GM18870 (cell line): ENCODE measurements around the gene CPNE2.
"Not testable (repeated sequence)": the region's sequence is repeated elsewhere in the genome, so short reads cannot be mapped to it uniquely, and the experiment has no call there.

Experiments used
- ATAC-seq: cut with Tn5 transposase; IDR thresholded peaks from one replicate; pipeline ENCODE4 v1.9.1; 2021; ENCODE audit warnings: moderate library complexity; ENCODE audit not compliant: unreplicated experiment

CPNE2 gene

GRCh38 chr16:57096192-57096591 lies 3.8 kb downstream of the CPNE2 start:
- no peak for ATAC-seq

DNA sequence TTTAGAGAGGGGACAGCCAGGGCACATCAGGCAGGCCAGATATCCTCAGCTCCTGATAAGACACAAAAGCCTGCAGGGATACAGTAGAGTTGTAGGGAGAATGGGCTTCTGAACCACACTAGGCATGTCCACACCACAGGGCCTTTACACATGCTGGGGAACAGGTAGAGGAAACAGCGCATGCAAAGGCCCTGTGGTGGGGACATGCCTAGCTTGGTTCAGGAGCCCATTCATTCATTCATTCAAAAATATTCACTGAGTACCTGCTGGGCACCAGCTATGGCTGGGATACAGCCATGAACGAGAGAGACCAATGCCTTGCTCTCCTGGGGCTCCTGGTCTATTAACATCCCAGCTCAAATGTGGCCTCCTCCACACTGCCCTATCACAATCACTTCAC lies 4.4 kb downstream of the CPNE2 start:
- no peak for ATAC-seq

DNA sequence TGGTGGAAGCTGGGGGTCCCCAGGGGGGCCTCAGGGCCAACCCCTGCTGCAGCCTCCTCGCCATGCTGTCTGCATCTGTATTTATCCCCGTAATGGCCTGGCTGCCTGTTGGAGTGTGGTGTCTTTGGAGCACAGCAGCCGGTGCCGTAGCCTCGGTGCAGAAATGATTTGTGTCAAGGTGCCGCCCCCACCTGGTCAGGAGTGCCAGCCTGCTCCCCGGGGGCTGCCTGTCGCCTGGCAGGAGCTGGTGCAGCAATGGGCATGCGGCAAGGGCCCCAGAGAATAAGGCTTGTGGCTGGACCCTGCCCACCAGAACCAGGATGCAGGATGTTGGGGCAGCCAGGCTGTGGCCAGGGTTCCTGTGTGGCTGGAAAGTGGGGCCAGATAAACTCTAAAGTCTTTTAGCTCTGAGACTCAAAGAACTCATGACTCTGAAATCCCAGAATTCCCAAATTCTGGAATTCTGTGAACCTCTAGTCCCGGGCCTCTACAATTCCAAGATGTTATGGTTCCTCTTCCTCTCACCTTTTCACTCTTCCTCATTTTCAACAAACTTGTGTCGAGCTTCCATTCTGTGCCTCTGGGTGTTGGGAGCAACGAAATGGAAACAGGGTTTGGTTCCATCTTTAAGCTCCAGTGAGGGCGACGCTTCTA lies 5.9 kb downstream of the CPNE2 start:
- no peak for ATAC-seq

GRCh38 chr16:57099965-57100364 lies 7.6 kb downstream of the CPNE2 start:
- not testable (repeated sequence) for ATAC-seq

GRCh38 chr16:57100445-57100844 lies 8.1 kb downstream of the CPNE2 start:
- ATAC-seq = no peak

- ATAC-seq = no peak
These were observed 10.8 kb downstream of the CPNE2 start for GRCh38 chr16:57102888-57103851.

DNA sequence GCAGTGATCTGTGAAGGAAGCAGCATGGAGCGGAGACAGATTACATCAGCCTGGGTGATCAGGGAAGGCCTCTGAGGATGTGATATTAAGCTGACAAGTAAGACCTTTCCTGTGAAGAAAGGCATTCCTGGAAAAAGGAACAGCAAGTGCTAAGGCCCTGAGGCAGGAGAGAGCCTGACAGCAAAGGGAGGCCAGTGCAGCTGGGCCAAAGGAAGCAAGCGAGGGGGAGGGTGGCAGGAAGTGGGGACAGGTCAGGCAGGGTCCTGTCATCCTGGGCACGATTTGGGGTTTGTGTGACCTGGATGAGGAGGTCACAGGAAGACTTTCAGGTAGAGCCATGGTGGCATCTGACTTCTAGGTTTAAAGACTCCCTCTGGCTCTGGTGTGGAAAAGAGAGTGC lies 12.3 kb downstream of the CPNE2 start:
- ATAC-seq = no peak

DNA sequence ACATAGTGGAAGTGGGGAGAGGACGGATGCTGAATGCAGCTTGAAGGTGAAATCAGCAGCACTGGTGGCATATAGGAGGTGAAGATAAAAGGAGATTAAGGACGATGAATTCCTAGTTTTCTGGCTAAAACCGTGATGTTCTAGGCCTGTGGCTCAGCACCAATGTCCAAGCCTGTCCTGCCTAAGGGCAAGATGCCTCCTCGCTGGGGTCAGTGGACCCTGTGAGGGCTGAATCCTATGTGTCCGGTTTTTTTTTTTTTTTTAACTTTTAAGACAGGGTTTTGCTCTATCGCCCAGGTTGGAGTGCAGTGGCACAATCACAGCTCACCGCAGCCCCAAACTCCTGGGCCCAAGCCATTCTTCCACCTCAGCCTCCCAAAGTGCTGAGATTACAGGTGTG lies 12.8 kb downstream of the CPNE2 start:
- no peak for ATAC-seq

GRCh38 chr16:57106767-57107166 lies 14.4 kb downstream of the CPNE2 start:
- no peak for ATAC-seq

GRCh38 chr16:57107321-57107922 lies 15.0 kb downstream of the CPNE2 start:
- no peak for ATAC-seq

DNA sequence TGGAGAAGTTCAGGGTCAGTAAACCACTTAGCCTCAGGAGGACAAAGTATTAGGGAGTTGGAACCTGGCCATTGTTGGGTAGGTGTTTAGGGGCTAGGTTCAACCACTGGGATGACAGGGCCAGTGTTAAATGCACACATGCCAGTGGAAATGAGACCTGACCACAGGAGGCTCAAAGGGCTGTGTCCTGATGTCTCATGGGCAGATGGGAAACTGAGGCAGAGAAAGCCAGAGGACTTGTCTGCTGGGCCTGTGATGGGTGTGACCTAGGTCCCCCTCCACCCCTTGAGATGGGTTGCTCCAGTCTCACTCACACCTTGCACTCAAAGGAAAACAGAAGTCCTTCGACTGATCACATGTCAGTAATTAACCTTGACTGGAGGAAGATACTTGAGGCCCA lies 16.0 kb downstream of the CPNE2 start:
- no peak for ATAC-seq

DNA sequence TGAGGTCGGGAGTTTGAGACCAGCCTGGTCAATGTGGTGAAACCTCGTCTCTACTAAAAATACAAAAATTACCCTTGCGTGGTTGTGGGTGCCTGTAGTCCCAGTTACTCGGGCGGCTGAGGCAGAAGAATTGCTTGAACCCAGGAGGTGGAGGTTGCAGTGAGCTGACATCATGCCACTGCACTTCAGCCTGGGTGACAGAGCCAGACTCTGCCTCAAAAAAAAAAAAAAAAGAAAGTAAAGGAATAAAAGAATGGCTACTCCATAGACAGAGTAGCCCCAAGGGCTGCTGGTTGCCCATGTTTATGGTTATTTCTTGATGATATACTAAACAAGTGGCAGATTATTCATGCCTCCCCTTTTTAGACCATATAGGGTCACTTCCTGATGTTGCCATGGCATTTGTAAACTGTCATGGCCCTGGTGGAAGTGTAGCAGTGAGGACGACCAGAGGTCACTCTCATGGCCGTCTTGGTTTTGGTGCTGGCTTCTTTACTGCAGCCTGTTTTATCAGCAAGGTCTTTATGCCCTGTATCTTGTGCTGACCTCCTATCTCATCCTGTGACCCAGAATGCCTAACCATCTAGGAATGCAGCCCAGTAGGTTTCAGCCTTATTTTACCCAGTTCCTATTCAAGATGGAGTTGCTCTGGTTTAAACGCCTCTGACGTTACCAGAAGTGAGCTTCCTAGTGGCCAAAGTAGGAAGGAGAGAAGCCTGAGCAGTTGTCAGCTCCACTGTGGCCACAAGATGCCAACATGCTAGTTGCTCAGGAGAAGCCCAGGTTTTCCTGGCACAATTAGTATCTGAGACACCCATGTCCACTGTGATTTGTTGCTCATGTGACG lies 17.1 kb downstream of the CPNE2 start:
- not testable (repeated sequence) for ATAC-seq

DNA sequence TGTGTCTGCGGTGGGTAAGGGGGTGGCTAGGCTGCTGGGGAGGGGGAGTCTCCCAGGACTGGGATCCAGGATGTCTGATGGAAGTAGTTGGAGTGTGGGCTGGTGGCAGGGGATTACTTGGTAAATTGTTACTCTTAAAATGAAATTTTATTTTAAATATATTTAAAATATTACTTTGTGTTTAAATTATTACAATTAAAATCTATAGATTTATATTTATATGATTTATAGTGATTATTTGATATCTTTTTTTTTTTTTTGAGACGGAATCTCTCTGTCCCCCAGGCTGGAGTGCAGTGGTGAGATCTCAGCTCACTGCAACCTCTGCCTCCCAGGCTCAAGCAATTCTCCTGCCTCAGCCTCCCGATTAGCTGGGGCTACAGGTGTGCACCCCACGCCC lies 18.6 kb downstream of the CPNE2 start:
- no peak for ATAC-seq

DNA sequence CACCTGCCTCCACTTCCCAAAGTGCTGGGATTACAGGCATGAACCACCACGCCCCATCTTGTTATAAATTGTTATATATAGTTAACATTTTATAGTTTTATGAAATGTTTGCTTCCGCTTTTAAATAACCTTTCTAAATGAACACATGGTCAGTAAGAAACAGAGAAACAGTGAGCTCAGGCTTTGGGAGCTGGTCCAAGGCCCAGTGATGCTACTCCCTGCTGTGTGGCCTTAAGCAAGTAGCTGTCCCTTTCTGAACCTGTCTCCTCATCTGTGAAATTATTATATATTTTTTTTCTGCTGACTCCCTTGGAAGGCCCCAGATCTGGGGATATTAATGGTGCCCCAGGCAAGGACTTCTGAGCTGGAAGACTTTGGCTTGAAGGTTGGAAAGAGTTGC lies 19.0 kb downstream of the CPNE2 start:
- no peak for ATAC-seq

DNA sequence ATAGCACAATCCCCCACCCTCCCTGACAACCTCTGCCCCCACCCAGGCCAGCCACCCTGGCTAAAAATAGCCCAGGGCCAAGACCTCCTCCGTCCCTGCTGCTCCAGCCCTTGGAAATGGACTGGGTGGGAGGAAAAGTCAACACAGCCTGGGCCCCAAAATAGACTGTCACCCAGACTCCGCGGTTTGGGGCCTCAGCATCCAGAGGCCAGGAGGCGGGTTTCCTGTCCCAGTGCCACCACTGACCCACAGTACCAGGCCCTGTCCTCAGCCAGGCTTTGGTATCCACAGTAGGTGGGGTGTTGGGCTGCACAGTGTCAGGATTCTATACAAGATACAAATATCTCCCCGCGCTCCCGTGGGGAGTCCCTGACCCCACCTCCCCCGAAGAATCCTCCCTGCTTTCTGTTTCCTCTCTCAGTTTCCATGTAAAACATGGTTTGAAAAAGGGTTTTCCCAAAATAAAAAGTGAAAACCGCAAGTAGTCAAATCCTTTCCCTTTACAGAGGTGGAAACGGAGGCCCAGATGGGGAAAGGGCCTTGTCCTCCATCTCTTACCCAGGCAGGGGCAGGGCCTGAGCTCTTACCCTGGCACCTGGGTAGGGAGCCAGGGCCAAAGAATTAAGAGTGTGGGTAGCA lies 20.1 kb downstream of the CPNE2 start:
- ATAC-seq = no peak

DNA sequence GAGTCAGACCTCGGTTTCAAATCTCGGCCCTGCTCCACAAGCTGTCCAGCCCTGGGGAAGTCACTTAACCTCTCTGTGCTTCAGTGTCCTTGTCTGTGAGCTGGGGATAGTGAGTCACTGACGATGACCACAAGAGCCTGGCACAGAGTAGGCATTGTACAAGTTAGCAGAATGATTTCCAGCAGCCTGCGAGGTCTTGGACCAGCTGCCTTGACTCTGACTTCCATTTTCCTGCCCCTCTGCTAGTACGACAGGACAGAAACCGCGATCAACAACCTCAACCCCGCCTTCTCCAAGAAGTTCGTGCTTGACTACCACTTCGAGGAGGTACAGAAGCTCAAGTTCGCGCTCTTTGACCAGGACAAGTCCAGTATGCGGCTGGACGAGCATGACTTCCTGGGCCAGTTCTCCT lies 20.7 kb downstream of the CPNE2 start:
- no peak for ATAC-seq

DNA sequence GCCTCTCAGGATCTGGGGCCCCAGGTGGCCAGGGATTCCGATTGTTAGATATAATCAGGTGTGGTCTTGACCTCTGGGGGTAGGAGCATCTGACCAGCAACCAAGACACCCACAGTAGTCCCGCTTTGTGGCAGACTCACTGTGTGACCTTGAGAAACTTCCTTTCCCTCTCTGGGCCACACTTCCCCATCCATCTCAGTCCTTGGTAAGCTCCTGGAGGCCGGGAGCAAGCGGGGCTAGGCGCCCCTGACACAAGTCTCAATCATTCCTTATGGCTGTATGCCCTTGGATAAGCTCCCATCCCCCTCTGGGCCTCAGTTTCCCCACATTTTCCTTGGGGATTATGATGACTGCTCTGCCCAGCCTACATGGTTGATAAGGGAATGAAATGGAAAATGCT lies 21.3 kb downstream of the CPNE2 start:
- ATAC-seq = no peak

GRCh38 chr16:57115168-57115513 lies 22.8 kb downstream of the CPNE2 start:
- ATAC-seq = no peak

- ATAC-seq = no peak
These were observed 23.3 kb downstream of the CPNE2 start for GRCh38 chr16:57115514-57116182.

GRCh38 chr16:57118461-57119084 lies 26.2 kb downstream of the CPNE2 start:
- no peak for ATAC-seq
